Fibroblast of skin of abdomen (primary cell): ENCODE data around the gene ZSCAN25.
A peak's percentile ranks its signal among the peaks of the same experiment; 100 is the strongest.
"Not testable (repeated sequence)": the region's sequence is repeated elsewhere in the genome, so short reads cannot be mapped to it uniquely, and the experiment has no call there.

Experiments used
- DNase-seq: peaks from one replicate; pipeline ENCODE4 v3.0.0-alpha.2; 2013

The ZSCAN25 gene

GRCh38 chr7:99617192-99617781, 541 bp downstream of the ZSCAN25 start:
- DNase-seq: no peak

DNA sequence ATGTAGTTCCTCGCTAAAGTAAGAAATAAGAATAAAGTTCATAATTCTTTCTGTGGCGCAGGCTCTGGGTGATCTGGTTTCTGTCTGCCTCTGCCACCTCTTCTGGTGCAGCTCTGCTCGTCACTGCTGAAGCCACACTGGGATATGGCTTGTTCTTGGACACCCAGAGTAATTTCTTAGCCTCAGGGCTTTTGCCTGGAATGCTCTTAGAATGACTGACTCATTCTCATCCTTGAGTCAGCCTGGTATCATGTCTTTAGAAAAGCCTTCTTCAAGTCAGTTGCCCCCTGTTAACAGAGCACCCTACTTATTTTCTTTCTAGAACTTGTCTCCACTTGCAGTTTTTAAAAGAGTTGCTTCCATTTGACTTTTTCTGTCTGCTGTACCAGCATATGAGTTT, 2.0 kb downstream of the ZSCAN25 start:
- DNase-seq: no peak

- DNase-seq: no peak
Observed at GRCh38 chr7:99619571-99620130, 2.9 kb downstream of the ZSCAN25 start.

- no peak for DNase-seq
Observed at GRCh38 chr7:99621271-99621670, 4.5 kb downstream of the ZSCAN25 start.

- no peak for DNase-seq
Observed at GRCh38 chr7:99622596-99622995, 5.8 kb downstream of the ZSCAN25 start.

GRCh38 chr7:99623091-99623693, 6.4 kb downstream of the ZSCAN25 start:
- DNase-seq: no peak

DNA sequence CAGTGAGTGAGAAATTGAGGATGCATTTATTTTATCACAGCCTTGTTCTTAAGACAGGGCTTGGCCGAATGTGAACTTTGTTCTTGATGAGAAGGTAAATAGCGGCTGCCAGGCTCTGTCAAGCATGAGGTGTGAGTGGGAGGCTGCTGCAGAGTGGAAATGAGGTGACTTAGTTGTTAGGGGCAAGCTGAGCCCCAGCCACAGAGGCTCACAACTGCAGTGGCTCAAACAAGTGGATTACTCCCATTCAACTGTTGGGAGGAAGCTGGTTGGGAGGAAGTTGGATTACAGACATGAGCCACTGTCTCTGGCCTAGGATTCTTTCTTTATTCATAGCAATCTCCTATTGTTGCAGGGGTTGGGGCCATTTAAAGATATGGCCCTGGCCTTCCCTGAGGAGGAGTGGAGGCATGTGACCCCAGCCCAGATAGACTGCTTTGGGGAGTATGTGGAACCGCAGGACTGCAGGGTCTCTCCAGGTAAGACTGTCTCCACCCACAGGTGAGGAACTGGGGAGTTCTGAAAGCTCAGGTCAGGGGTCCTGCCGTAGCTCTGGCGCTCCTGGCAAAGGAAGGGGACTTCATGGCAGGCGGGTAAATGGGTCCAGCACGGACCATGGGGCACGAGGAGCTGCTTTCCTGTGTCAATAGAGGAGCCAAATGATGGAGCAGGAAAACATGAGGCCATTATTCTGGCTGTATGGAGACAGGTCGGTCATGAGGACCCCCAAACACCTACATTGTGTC, 7.1 kb downstream of the ZSCAN25 start:
- DNase-seq: no peak

DNA sequence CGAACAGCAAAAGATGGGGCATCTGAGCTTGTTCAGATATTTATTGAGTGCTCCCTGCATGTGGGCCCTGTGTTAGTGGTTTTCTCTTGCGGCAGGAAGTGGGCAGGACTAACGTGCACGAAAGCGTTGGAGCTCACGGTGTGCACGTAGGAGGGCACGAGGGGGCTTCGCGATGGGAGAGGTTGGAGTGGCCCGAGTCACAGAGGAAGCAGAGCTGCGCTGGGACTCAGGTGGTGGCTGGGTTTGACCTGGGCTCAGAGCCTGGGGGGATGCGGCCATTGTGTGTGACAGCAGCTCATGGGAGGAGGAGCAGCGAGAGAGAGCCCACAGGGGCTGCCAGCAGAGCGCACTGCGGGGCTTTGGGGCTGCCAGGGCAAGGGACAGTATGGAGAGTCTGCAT, 7.7 kb downstream of the ZSCAN25 start:
- DNase-seq: no peak

- DNase-seq: no peak
Observed at GRCh38 chr7:99625321-99625720, 8.6 kb downstream of the ZSCAN25 start.

DNA sequence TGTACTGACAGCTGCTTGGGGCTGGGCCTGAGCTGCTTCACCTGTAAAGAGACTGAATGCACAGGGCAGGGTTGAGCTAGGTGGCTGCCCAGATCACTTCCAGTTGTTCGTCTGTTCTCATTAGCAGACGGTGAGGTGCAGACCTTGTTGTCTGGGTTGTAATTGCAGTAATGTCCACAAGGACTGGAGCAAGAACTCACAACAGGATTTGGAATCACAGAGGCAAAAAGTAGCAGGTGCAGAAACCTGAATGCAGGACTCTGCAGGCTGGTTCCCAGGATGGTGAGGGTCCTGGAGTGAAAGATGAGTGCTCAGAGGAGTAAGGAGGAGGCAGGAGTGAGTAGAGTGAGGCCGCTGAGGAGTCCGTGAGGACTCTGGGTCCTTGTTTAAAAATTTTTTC, 9.2 kb downstream of the ZSCAN25 start:
- no peak for DNase-seq

- DNase-seq: no peak
Observed at GRCh38 chr7:99626661-99627060, 9.9 kb downstream of the ZSCAN25 start.

DNA sequence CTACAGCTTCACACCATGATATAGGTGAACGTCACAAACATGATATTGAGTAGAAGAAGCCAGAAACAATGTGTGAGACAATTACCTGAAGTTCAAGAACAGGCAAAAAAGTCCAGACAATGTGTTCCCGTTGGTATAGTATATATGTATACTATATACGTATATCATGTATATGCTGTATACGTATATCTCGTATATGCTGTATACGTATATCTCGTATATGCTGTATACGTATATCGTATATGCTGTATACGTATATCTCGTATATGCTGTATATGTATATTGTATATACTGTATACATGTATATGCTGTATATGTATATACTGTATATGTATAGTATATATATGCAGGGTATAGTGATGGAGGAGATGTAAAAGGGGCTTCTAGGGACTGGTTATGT, 10.8 kb downstream of the ZSCAN25 start:
- DNase-seq: no peak

DNA sequence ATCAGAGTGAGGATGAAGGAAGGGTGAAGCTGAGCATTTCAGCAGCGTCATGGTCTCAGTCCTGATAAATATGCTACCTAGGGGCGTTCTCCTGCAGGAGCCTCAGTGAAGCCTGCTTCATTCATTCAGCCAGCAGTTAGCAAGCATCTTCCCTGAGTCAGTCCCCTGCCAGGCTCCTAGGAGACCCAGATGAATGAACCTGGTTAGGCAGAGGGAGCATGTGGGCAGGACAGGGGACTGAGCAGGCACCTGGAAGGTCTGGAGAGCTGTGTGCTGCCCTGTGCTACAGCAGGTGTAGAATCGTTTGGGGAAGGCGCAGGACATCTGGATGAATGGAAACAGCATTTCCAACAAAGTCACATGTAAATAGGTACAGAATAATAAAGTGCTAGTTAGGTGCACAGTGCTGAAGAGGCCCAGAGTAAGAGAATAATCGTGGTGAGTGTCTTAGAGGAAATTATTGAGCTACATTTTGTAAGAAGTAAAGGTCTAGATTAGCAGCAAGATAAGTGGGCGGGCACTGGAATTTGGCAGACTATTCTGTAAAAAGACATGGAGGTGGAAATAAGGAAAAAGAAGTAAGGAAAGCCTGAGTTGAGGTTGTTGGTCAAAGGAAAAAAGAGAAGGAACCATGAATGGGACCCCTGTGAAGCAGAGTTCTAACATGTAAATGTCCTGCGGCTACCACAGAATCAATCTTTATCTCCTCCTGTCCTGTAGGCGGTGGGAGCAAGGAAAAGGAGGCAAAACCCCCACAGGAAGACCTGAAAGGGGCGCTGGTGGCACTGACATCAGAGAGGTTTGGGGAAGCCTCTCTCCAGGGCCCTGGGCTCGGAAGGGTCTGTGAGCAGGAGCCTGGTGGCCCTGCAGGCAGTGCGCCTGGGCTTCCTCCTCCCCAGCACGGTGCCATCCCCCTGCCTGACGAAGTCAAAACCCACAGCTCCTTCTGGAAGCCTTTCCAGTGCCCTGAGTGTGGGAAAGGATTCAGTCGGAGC, 12.0 kb downstream of the ZSCAN25 start:
- no peak for DNase-seq

GRCh38 chr7:99629643-99630042, 12.9 kb downstream of the ZSCAN25 start:
- DNase-seq: no peak

DNA sequence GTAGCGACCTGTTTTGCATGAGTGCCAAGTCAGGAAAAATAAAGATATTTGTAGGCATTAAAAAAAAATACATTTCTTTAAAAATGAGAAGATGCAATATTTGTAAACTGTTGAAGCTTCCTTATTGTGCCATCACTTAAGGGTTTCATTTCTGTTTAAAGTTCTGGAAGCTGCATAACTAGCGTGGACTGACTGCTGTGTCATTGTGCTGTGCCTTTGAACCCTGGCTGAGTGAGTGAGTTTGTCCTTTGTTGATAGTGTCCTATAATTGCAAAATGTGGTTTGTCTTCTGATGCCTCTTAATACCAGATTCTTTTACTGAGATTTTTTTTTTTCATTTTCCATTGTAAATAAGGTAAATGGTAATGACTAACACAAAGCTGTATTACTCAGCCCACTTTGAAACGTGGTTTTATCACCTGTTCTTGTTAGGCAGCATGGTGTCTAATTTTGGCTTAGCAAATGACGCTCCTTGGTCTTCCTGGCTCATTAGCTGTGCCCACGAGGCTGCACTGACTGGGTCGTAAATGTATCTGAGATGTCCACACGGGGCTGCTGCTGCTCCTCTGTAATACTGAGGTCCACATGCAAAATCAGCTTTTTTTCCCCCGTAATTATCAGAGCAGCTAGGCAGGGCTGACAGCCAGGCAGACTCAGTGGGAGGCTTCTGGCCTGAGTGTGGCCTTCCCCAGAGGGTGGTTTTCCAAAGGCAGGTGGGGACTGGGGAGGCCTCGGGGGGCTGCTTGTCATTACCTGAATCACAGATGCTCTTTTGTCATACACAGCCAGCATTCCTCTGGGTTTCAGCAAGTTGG, 14.8 kb downstream of the ZSCAN25 start:
- peak; percentile 4 for DNase-seq

- not testable (repeated sequence) for DNase-seq
Observed at GRCh38 chr7:99637414-99637813, 20.7 kb downstream of the ZSCAN25 start.

GRCh38 chr7:99638731-99639130, 22.0 kb downstream of the ZSCAN25 start:
- no peak for DNase-seq

- no peak for DNase-seq
Observed at GRCh38 chr7:99639267-99639666, 22.5 kb downstream of the ZSCAN25 start.

DNA sequence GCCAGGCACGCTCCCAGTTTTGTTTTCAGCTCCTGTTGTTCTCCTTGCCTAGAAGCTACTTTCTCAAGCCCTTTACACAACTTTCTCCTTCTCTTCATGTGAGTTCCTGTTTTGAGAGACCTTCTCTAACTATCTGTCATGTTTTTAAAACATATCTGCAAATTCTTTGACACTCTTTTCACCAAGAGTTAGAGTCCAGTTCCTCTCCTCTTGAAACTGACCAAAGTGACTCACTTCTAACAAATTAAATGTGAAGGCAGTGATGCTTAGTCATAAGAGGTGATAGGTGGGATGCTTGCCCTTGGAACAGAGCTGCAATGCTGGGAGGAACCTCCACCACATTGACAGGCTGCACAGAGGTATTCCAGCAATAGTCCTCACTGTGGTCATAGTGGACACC, 25.3 kb downstream of the ZSCAN25 start:
- DNase-seq: no peak

- DNase-seq: no peak
Observed at GRCh38 chr7:99643464-99643863, 26.7 kb downstream of the ZSCAN25 start.

DNA sequence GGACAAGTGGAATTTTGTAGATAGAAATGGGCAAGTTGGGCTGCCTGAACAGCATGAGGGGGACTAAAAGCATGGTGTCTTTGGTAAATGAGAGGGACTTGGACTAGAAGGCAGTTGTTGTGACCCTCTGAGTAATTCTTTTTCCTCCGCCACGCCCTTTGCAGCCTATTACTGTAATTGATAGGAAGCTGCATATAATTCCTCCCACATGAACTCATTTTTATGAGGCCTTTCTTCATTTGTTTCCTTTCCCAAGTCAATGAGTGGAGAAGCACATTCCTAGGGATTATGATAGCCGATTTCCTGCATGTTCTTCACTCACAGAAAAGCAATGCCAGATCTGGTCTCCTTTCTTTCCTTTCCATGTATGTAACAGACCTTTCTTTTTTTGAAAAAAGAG, 27.7 kb downstream of the ZSCAN25 start:
- no peak for DNase-seq

DNA sequence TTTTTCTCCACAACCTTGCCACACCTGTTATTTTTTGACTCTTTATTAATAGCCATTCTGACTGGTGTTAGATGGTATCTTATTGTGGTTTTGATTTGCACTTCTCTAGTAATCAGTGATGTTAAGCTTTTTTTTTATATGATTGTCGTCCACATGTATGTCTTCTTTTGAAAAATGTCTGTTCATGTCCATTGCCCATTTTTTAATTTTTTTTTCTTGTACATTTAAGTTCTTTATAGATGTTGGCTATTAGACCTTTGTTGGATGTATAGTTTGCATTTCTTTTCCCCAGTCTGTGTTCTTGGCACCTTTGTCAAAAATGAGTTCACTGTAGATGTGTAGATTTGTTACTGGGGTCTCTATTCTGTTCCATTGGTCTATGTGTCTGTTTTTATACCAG, 28.8 kb downstream of the ZSCAN25 start:
- no peak for DNase-seq
